HL-60 (cell line): ENCODE data around the gene KCNMA1.

ENCODE experiments used
- CTCF ChIP-seq: IDR thresholded peaks from one replicate; pipeline ENCODE4 v1.5.1; 2011; ENCODE audit warnings: low read length, control low read depth, inconsistent platforms; ENCODE audit not compliant: insufficient read depth
- GABPA ChIP-seq: IDR thresholded peaks from 2 replicates; pipeline ENCODE4 v1.6.1; 2012; ENCODE audit warnings: low read depth
- POLR2AphosphoS5 ChIP-seq: IDR thresholded peaks from 2 replicates; pipeline ENCODE4 v1.6.1; 2012; ENCODE audit warnings: low read depth
- SPI1 ChIP-seq: IDR thresholded peaks from 2 replicates; pipeline ENCODE4 v1.6.1; 2012; ENCODE audit warnings: low read depth, mild to moderate bottlenecking, borderline replicate concordance
- TF ChIP-seq, protein P1 (sequence below): IDR thresholded peaks from 2 replicates; pipeline ENCODE4 v1.6.1; 2012; ENCODE audit warnings: low read depth; ENCODE audit not compliant: insufficient replicate concordance

DNA sequence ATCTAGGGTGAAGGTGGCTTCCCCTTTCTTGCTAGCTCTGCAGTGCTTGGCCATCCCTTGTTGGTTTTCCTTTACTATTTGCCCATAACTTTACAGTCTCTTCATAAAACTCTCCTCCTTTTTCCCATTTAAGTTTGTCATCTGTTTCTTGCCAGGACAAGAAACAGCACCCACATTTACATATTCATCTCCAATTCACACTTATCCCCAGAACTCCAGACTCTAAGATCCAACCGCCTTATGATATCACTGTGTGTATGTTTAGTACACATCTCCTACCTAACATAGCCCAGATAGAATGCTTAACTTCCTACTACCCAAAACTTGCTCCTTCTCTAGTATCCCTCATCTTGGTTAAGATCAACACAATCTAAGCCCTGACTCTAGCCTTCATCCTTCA is 622.2 kb downstream of the KCNMA1 start:
- no peak for TF ChIP-seq CTCF
- TF ChIP-seq POLR2AphosphoS5: no peak
- TF ChIP-seq, protein P1, sequence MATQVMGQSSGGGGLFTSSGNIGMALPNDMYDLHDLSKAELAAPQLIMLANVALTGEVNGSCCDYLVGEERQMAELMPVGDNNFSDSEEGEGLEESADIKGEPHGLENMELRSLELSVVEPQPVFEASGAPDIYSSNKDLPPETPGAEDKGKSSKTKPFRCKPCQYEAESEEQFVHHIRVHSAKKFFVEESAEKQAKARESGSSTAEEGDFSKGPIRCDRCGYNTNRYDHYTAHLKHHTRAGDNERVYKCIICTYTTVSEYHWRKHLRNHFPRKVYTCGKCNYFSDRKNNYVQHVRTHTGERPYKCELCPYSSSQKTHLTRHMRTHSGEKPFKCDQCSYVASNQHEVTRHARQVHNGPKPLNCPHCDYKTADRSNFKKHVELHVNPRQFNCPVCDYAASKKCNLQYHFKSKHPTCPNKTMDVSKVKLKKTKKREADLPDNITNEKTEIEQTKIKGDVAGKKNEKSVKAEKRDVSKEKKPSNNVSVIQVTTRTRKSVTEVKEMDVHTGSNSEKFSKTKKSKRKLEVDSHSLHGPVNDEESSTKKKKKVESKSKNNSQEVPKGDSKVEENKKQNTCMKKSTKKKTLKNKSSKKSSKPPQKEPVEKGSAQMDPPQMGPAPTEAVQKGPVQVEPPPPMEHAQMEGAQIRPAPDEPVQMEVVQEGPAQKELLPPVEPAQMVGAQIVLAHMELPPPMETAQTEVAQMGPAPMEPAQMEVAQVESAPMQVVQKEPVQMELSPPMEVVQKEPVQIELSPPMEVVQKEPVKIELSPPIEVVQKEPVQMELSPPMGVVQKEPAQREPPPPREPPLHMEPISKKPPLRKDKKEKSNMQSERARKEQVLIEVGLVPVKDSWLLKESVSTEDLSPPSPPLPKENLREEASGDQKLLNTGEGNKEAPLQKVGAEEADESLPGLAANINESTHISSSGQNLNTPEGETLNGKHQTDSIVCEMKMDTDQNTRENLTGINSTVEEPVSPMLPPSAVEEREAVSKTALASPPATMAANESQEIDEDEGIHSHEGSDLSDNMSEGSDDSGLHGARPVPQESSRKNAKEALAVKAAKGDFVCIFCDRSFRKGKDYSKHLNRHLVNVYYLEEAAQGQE: no peak
- TF ChIP-seq GABPA: no peak
- no peak for TF ChIP-seq SPI1
